Sigmoid colon (tissue), 7 donors: ENCODE data around the gene ANKRD60. TPM values are rescaled to one million over a fixed set of nuclear protein-coding genes. Genes with fewer than 3 reads are reported as not detected.

Experiments
- DNase-seq: peaks from one replicate; pipeline ENCODE4 v3.0.0-alpha.2; 2019
- H3K27ac ChIP-seq, 4 donors: fragments of 200-600 bp; sonication (generic); one replicate each; pipeline ENCODE4 v1.5.1; 2016 to 2019; ENCODE audit warnings: mild to moderate bottlenecking in 1 of 4
- H3K27me3 ChIP-seq, 3 donors: fragments of 200-600 bp; sonication (generic); one replicate each; pipeline ENCODE4 v1.5.1; 2019; ENCODE audit warnings: mild to moderate bottlenecking in 1 of 3
- H3K36me3 ChIP-seq, 4 donors: fragments of 200-600 bp; sonication (generic); one replicate each; pipeline ENCODE4 v1.5.1; 2016 to 2019
- H3K4me1 ChIP-seq, 4 donors: fragments of 200-600 bp; sonication (generic); one replicate each; pipeline ENCODE4 v1.5.1; 2017 to 2019
- H3K4me3 ChIP-seq, 4 donors: fragments of 200-600 bp; sonication (generic); one replicate each; pipeline ENCODE4 v1.5.1; 2017 to 2019; ENCODE audit warnings: mild to moderate bottlenecking in 2 of 4, moderate library complexity in 1 of 4
- H3K9me3 ChIP-seq, 4 donors: fragments of 200-600 bp in 3 of 4; sonication (generic) in 3 of 4; one replicate each; pipeline versions ENCODE4 v1.5.1 to v1.6.1; 2013 to 2019
- EP300 ChIP-seq, 4 donors: sonication (generic); formaldehyde crosslinking; IDR thresholded peaks; one replicate each; pipeline ENCODE4 v1.6.1; 2017; ENCODE audit warnings: antibody characterized with exemption in 4 of 4
- POLR2A ChIP-seq, 2 donors: fragments of 450-650 bp; IDR thresholded peaks; one replicate each; pipeline ENCODE4 v1.6.1; 2016; ENCODE audit warnings: antibody characterized with exemption in 2 of 2, mild to moderate bottlenecking in 2 of 2, moderate library complexity in 2 of 2
- POLR2AphosphoS5 ChIP-seq, 4 donors: sonication (generic); formaldehyde crosslinking; IDR thresholded peaks; one replicate each; pipeline ENCODE4 v1.6.1; 2017; ENCODE audit warnings: antibody characterized with exemption in 4 of 4
- WGBS, 2 donors: extraction: QIAGEN DNeasy Blood & Tissue Kit; methylation state at CpG; one replicate each; pipeline ENCODE4 v1.1.7; 2013; 5-methylcytosine and 5-hydroxymethylcytosine counted together
- intact Hi-C: fragments of 100-400 bp; cut with DNase I; formaldehyde crosslinking; loops from one replicate; pipeline ENCODE4 v1.15.1; 2023
- polyA plus RNA-seq, 3 donors: library from polyadenylated mRNA; stranded (reverse); fragments of 200-250 nt; gene quantifications; one replicate each; pipeline ENCODE4 v1.2.3, GENCODE V29; 2013
- total RNA-seq, 4 donors: library from RNA; depleted of rRNA; stranded (reverse); fragments of >200 nt; gene quantifications; one replicate each; pipeline ENCODE4 v1.1.0, GENCODE V29; 2016
- TF ChIP-seq, protein P1 (sequence below), 4 experiments: fragments of 450-650 bp in 3 of 4; fragments of 200-600 bp in 1 of 4; IDR thresholded peaks; one replicate each; pipeline ENCODE4 v1.5.1; 2016 to 2019; ENCODE audit warnings: antibody characterized with exemption in 4 of 4, mild to moderate bottlenecking in 3 of 4, moderate library complexity in 2 of 4
- donor health status: healthy with polysubstance abuse.
- donor health status: Bipolar disorder and iron deficiency.
- donor health status: healthy.

The ANKRD60 gene
- total and polyA plus RNA-seq, 7 donors = 0.82 TPM; not detected in 6

GRCh38 chr20:58192567-58192966 lies 35.9 kb downstream of the ANKRD60 start:
- no peaks in the 10 kb centered on the region for H3K4me1 ChIP-seq
- no peaks in the 10 kb centered on the region for H3K36me3 ChIP-seq
- DNase-seq = no peak
- peaks cover 0 to 3% (median 0%) of the 10 kb centered on the region in 3 donors for H3K27me3 ChIP-seq
- no peaks in the 10 kb centered on the region for H3K9me3 ChIP-seq
- TF ChIP-seq, protein P1, sequence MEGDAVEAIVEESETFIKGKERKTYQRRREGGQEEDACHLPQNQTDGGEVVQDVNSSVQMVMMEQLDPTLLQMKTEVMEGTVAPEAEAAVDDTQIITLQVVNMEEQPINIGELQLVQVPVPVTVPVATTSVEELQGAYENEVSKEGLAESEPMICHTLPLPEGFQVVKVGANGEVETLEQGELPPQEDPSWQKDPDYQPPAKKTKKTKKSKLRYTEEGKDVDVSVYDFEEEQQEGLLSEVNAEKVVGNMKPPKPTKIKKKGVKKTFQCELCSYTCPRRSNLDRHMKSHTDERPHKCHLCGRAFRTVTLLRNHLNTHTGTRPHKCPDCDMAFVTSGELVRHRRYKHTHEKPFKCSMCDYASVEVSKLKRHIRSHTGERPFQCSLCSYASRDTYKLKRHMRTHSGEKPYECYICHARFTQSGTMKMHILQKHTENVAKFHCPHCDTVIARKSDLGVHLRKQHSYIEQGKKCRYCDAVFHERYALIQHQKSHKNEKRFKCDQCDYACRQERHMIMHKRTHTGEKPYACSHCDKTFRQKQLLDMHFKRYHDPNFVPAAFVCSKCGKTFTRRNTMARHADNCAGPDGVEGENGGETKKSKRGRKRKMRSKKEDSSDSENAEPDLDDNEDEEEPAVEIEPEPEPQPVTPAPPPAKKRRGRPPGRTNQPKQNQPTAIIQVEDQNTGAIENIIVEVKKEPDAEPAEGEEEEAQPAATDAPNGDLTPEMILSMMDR (IDR thresholded peaks at IDR 0.05) = peak in 1 of 4 experiments; percentile 38
- no peak for TF ChIP-seq POLR2A (IDR thresholded peaks at IDR 0.05)
- no peak overlapping the region for H3K4me3 ChIP-seq
- 46 to 58% methylated on average over 5 of the region's 5 CpGs for WGBS, 2 donors
- intact Hi-C loops = no loop called here
- H3K27ac ChIP-seq = no peak overlapping the region

GRCh38 chr20:58192065-58192464 lies 36.4 kb downstream of the ANKRD60 start:
- intact Hi-C loops = no loop called here
- TF ChIP-seq EP300 (IDR thresholded peaks at IDR 0.05) = no peak
- TF ChIP-seq POLR2A (IDR thresholded peaks at IDR 0.05) = no peak
- no peak for TF ChIP-seq POLR2AphosphoS5 (IDR thresholded peaks at IDR 0.05)
- TF ChIP-seq, protein P1 (IDR thresholded peaks at IDR 0.05) = no peak
- WGBS, 2 donors = 79% methylated on average over 10 of the region's 10 CpGs
- H3K27ac ChIP-seq = no peak overlapping the region
- no peaks in the 10 kb centered on the region for H3K4me1 ChIP-seq
- H3K27me3 ChIP-seq = peaks cover 0 to 3% (median 0%) of the 10 kb centered on the region in 3 donors
- no peak overlapping the region for H3K4me3 ChIP-seq
- DNase-seq = no peak
- no peaks in the 10 kb centered on the region for H3K36me3 ChIP-seq
- H3K9me3 ChIP-seq = no peaks in the 10 kb centered on the region

DNA sequence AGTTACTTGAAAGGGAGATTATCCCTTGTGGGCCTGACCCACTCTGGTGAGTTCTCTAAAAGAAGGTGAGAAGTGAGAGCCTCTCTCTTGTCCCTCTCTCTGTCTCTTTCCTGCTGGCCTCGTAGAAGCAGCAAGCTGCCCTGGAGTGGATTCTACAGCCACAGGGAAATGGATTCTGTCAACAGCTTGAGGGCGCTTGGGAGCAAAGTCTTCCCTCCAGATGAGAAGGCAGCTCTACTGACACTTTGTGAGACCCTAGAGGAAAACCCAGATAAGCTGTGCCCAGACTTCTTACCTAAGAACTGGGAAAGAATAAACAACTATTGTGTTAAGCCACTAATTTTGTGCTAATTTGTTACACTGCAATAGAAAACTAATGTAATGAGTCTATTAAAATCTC lies 39.9 kb downstream of the ANKRD60 start:
- H3K9me3 ChIP-seq = peaks cover 0 to 7% (median 2%) of the 10 kb centered on the region in 4 donors
- TF ChIP-seq EP300 (IDR thresholded peaks at IDR 0.05) (no peak), POLR2A (IDR thresholded peaks at IDR 0.05) (no peak), POLR2AphosphoS5 (IDR thresholded peaks at IDR 0.05) (no peak)
- TF ChIP-seq, protein P1 (IDR thresholded peaks at IDR 0.05) = no peak
- no peak overlapping the region for H3K4me3 ChIP-seq
- DNase-seq = no peak
- H3K36me3 ChIP-seq = no peaks in the 10 kb centered on the region
- intact Hi-C loops = no loop called here
- H3K4me1 ChIP-seq = no peaks in the 10 kb centered on the region
- 11 to 50% methylated on average over 2 of the region's 2 CpGs for WGBS, 2 donors
- H3K27ac ChIP-seq = no peak overlapping the region
- peaks cover 0 to 3% (median 0%) of the 10 kb centered on the region in 3 donors for H3K27me3 ChIP-seq

DNA sequence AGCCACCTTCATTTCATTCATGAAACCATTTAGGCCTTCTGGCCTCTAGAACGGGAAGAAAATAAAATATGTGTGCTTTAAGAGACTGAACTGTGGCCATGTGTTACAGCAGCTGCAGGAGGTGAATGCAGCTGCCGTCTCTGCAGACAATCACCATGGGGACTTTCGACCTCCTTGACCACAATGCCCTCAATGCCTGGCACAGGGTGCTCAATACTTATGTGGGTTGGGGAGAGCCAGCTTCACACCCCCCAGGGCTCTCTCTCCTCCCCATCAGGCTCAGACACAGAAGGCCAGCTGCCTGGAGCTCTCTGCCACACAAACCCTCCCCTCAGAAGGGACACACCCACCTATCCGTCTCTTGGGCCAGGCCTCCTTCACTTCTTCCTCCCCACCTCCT lies 43.5 kb downstream of the ANKRD60 start:
- H3K36me3 ChIP-seq = no peaks in the 10 kb centered on the region
- TF ChIP-seq, protein P1 (IDR thresholded peaks at IDR 0.05) = no peak
- TF ChIP-seq POLR2A (IDR thresholded peaks at IDR 0.05) (no peak), EP300 (IDR thresholded peaks at IDR 0.05) (no peak), POLR2AphosphoS5 (IDR thresholded peaks at IDR 0.05) (no peak)
- no peak for DNase-seq
- 79 to 89% methylated on average over 4 of the region's 4 CpGs for WGBS, 2 donors
- intact Hi-C loops = no loop called here
- H3K4me3 ChIP-seq = no peak overlapping the region
- H3K9me3 ChIP-seq = peaks cover 0 to 7% (median 2%) of the 10 kb centered on the region in 4 donors
- peaks cover 0 to 4% (median 0%) of the 10 kb centered on the region in 3 donors for H3K27me3 ChIP-seq
- H3K4me1 ChIP-seq = peaks cover 0 to under 1% (median 0%) of the 10 kb centered on the region in 4 donors
- H3K27ac ChIP-seq = no peak overlapping the region

DNA sequence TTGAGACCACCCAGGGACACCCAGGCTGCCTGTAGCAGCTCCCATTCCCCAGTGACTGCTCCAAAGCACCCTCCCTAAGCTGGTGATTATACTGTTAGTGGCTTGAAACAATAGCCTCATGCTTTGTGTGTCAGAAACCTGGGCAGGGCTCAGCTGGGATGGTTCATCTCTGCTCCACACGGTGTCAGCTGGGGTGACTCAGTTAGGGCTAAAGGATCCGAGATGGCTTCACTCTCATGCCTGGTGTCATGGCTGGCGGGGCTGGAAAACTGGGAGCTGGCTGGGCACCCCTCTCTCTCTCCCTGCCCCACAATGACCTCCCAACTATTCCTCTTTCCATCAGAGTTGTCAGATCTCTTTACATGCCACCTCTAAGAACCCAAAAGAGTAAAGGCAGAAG lies 44.4 kb downstream of the ANKRD60 start:
- Histone ChIP-seq H3K9me3 (peaks cover 0 to 7% (median 2%) of the 10 kb centered on the region in 4 donors), H3K27me3 (peaks cover 0 to 7% (median 0%) of the 10 kb centered on the region in 3 donors), H3K4me3 (no peak overlapping the region), H3K36me3 (no peaks in the 10 kb centered on the region), H3K27ac (no peak overlapping the region), H3K4me1 (peaks cover 0 to 10% (median 8%) of the 10 kb centered on the region in 4 donors)
- no peak for TF ChIP-seq POLR2A (IDR thresholded peaks at IDR 0.05)
- TF ChIP-seq, protein P1 (IDR thresholded peaks at IDR 0.05) = no peak
- no peak for TF ChIP-seq POLR2AphosphoS5 (IDR thresholded peaks at IDR 0.05)
- no peak for TF ChIP-seq EP300 (IDR thresholded peaks at IDR 0.05)
- intact Hi-C loops = no loop called here
- 87 to 96% methylated on average over 3 of the region's 3 CpGs for WGBS, 2 donors
- DNase-seq = no peak
